ENCODE data around the gene TSPAN4. TPM values are rescaled to one million over a fixed set of nuclear protein-coding genes. Genes with fewer than 3 reads are reported as not detected.
A peak's percentile ranks its signal among the peaks of the same experiment; 100 is the strongest.

Gene TSPAN4
- 1 to 10 TPM in 5 of 6 donors, not detected in 1; 1.5 to 3.4 (median 2.8) TPM for polyA plus RNA-seq (ENCODE audit: low read depth in 6 of 6)

GRCh38 chr11:842370-843002 is at the start of gene TSPAN4, which contains the start of gene POLR2L:
TSS of gene TSPAN4 (plus strand) at chr11:842852. CDS start at chr11:850305, 7,453 bp downstream.
TSS of gene POLR2L (minus strand) at chr11:842529. CDS start at chr11:842508, 21 bp downstream.
- Mint-ChIP-seq H3K4me1 (peaks cover 21 to 30% (median 26%) of the 10 kb centered on the region in 3 donors), H3K27ac (peak within 1 kb of the TSS in 4 of 6 donors; percentile 33 to 86 (median 73)), H3K9me3 (no peaks in the 10 kb centered on the region), H3K36me3 (no peaks in the 10 kb centered on the region), H3K4me3 (peak within 1 kb of the TSS; percentile 82 to 94 (median 86)), H3K27me3 (peaks cover 0 to 25% (median 6%) of the 10 kb centered on the region in 3 donors)
- DNase-seq (peak; percentile 89), ATAC-seq (ENCODE audit: low read depth in 2 of 2) (peak; percentile 83 to 85)

- DNase-seq = no peak
- Mint-ChIP-seq H3K4me1 (peaks cover 13 to 19% (median 14%) of the 10 kb centered on the region in 3 donors), H3K36me3 (no peaks in the 10 kb centered on the region), H3K4me3 (peak overlapping the region in 2 of 8 donors; percentile 1 to 51), H3K27me3 (no peaks in the 10 kb centered on the region), H3K27ac (no peak overlapping the region), H3K9me3 (no peaks in the 10 kb centered on the region)
- no peak for ATAC-seq (ENCODE audit: low read depth in 2 of 2)
Observed at GRCh38 chr11:792873-793272, 49.8 kb upstream of the TSPAN4 start.

DNA sequence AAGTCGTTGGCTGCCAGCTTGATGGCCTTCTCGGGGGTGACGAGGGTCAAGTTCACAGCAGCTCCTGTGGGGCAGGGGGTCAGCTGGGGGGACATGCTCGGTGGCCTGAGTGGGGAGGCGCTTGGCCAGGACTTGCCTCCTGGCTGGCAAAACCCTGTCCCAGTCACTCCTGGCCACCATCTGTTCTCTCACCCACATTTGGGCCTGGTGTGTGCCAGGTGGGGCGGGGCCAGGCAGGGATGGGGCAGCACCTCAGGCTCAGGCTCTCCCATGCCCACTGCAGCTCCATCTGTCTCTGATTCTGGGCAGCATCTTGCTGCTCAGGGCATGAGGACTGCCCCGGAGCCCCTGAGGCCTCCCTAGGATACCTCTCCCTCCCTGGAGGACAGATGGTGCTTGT is 49.1 kb upstream of the TSPAN4 start:
- DNase-seq (no peak), ATAC-seq (ENCODE audit: low read depth in 2 of 2) (no peak)
- Mint-ChIP-seq H3K27ac (peak overlapping the region in 1 of 6 donors; percentile 47), H3K27me3 (no peaks in the 10 kb centered on the region), H3K4me3 (peak overlapping the region in 6 of 8 donors; percentile 29 to 64 (median 57)), H3K9me3 (no peaks in the 10 kb centered on the region), H3K36me3 (no peaks in the 10 kb centered on the region), H3K4me1 (peaks cover 8 to 17% (median 13%) of the 10 kb centered on the region in 3 donors)

- Mint-ChIP-seq H3K9me3 (no peaks in the 10 kb centered on the region), H3K4me3 (peak overlapping the region in 6 of 8 donors; percentile 5 to 70 (median 57)), H3K36me3 (no peaks in the 10 kb centered on the region), H3K27me3 (no peaks in the 10 kb centered on the region), H3K4me1 (peaks cover 8 to 17% (median 13%) of the 10 kb centered on the region in 3 donors), H3K27ac (peak overlapping the region in 1 of 6 donors; percentile 47)
- ATAC-seq (ENCODE audit: low read depth in 2 of 2) (no peak), DNase-seq (no peak)
Observed at GRCh38 chr11:794013-794765, 48.5 kb upstream of the TSPAN4 start.

- ATAC-seq (ENCODE audit: low read depth in 2 of 2) (no peak), DNase-seq (no peak)
- Mint-ChIP-seq H3K27ac (peak overlapping the region in 1 of 6 donors; percentile 30), H3K36me3 (no peaks in the 10 kb centered on the region), H3K4me3 (peak overlapping the region; percentile 15 to 98 (median 96)), H3K27me3 (no peaks in the 10 kb centered on the region), H3K4me1 (peaks cover 8 to 17% (median 13%) of the 10 kb centered on the region in 3 donors), H3K9me3 (no peaks in the 10 kb centered on the region)
Observed at GRCh38 chr11:794766-795633, 47.7 kb upstream of the TSPAN4 start.

DNA sequence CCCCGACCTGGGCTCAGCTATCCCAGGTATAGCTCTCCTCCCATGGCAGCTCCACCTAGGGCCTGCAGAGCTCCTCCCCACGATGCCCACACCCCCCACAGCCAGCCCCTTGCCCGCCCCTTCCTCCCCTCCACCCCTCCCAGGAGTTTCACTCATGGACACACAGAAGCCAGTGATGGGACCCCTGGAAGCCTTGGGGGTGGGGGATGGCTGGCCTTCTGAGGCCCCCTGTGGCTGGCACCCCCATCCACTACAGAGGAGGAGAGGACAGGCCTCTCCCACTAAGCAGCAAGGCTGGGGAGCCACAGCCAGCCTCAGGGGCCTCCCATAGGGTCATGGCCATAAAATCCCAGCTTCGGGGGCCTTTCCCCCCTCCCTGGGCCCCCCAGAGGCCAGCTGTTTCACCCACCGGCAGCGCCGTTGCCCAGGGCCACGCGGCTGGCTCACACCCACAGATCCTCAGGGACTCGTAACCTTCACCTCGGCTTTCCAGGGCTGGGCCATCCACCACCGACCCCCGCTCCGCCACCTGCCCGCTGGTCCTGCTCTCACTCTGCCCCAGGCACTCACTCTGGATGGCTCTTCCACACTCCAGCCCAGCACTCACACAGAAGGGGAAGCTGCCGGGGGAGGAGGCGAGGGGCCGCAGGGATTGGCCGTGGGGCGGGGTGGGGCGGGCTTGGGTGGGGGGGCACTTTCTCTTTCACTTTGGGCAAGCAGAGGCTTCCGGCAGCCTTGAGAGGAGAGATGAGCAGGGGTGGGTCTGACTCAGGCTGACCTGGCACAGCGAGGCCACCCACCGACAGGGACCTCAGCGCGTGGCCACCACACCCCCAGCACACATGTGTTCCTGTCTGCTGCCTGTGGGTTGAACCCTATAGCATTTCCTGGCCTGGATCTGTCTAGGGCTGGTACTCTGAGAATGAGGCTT is 46.8 kb upstream of the TSPAN4 start:
- DNase-seq (peak; percentile 76), ATAC-seq (ENCODE audit: low read depth in 2 of 2) (peak; percentile 46 to 52)
- Mint-ChIP-seq H3K9me3 (no peaks in the 10 kb centered on the region), H3K4me1 (peaks cover 8 to 17% (median 13%) of the 10 kb centered on the region in 3 donors), H3K36me3 (no peaks in the 10 kb centered on the region), H3K27ac (peak overlapping the region; percentile 76 to 98 (median 94)), H3K4me3 (peak overlapping the region; percentile 86 to 98 (median 96)), H3K27me3 (no peaks in the 10 kb centered on the region)

- no peak for DNase-seq
- peak overlapping the region; percentile 84 to 98 (median 94) for H3K27ac Mint-ChIP-seq
- H3K9me3 Mint-ChIP-seq = no peaks in the 10 kb centered on the region
- ATAC-seq (ENCODE audit: low read depth in 2 of 2) = no peak
- H3K4me3 Mint-ChIP-seq = peak overlapping the region; percentile 86 to 98 (median 96)
- peaks cover 8 to 17% (median 13%) of the 10 kb centered on the region in 3 donors for H3K4me1 Mint-ChIP-seq
- no peaks in the 10 kb centered on the region for H3K27me3 Mint-ChIP-seq
- no peaks in the 10 kb centered on the region for H3K36me3 Mint-ChIP-seq
Observed at GRCh38 chr11:796565-797295, 45.9 kb upstream of the TSPAN4 start.

GRCh38 chr11:797296-798092 is 45.2 kb upstream of the TSPAN4 start:
- peak; percentile 79 for DNase-seq
- Mint-ChIP-seq H3K27ac (peak overlapping the region; percentile 84 to 98 (median 94)), H3K9me3 (no peaks in the 10 kb centered on the region), H3K27me3 (no peaks in the 10 kb centered on the region), H3K4me1 (peaks cover 8 to 17% (median 13%) of the 10 kb centered on the region in 3 donors), H3K36me3 (no peaks in the 10 kb centered on the region), H3K4me3 (peak overlapping the region; percentile 86 to 98 (median 96))
- ATAC-seq (ENCODE audit: low read depth in 2 of 2) = peak; percentile 58 to 62

DNA sequence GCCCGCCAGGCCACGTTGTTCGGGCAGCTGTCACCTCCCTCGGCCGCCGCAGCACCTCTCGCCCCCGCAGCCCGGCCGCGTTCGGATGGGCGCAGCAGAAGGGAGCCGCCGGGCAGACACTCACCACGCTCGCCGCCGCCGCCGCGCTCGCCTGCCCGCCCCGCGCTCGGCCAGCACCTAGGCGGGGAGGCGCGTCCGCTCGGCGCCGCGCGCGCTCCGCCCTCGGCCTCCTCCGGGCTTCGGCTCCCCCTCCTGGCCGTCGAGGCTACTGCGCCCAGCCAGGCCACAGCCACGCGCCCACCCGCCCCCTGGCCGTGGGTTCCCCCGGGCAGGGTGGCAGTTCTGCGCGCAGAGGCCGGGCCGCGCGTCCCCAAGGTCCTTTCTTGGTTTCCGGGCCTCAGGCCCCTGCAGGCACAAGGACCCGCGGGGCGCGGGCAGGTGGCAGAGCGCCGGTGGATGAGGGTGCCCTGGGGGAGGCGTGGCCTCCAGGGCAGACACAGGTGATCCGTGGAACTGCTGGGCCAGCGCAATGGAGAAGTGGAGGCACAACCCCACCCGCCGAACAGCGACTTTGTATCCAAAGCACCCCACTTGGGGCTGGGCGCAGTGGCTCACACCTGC is 44.4 kb upstream of the TSPAN4 start, which contains the start of gene SLC25A22:
Gene SLC25A22, minus strand, starts transcription at position 189 of the 621 bp plus-strand sequence. CDS start 3,275 bp downstream, outside the sequence.
- Mint-ChIP-seq H3K27ac (peak within 1 kb of the TSS; percentile 84 to 98 (median 94)), H3K4me1 (peaks cover 8 to 17% (median 13%) of the 10 kb centered on the region in 3 donors), H3K9me3 (no peaks in the 10 kb centered on the region), H3K36me3 (no peaks in the 10 kb centered on the region), H3K4me3 (peak within 1 kb of the TSS; percentile 86 to 98 (median 96)), H3K27me3 (no peaks in the 10 kb centered on the region)
- peak; percentile 92 for DNase-seq
- peak; percentile 56 to 67 for ATAC-seq (ENCODE audit: low read depth in 2 of 2)

DNA sequence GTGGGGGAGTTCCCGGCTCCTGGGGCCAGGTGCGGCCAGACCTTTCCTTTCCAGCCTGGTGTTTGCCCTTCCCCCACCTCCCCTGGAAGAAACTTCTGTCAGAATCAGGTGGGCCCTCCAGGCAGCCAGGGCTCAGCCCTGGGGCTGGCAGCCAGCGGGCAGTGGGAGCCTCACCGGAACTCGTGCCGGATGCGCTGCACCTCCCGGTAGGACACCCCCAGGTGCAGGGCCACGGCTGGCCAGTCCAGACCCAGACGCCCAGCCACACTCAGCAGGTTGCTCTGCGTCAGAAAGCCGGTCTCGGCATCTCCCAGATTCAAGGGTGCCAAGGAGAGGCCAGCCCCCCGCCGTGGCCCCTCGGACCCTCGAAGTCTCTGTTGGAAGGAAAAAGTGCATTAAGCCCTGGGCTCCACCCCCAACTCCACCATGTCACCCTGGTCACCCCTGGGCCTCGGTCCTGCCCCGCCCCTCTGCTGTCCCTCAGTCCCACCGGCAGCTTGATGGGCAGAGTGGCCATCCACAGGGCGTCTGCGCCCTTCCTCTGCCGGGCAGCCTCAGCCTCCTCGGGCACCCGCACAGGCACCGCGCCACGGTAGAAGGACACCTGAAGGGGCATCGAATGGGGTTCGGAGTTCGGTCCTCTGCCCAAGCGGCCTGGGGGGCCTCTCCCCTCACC is 42.9 kb upstream of the TSPAN4 start:
- DNase-seq (no peak), ATAC-seq (ENCODE audit: low read depth in 2 of 2) (no peak)
- Mint-ChIP-seq H3K36me3 (no peaks in the 10 kb centered on the region), H3K27me3 (no peaks in the 10 kb centered on the region), H3K9me3 (no peaks in the 10 kb centered on the region), H3K4me3 (peak overlapping the region in 2 of 8 donors; percentile 12 to 96), H3K4me1 (peaks cover 13 to 19% (median 16%) of the 10 kb centered on the region in 3 donors), H3K27ac (no peak overlapping the region)

Data from naive B cell (primary cell).